DND-41 (cell line): Measurements from ENCODE around the gene GFPT1.

Experiments
- EZH2 ChIP-seq: IDR thresholded peaks from 3 replicates; pipeline ENCODE4 v1.6.1; 2012; ENCODE audit warnings: borderline replicate concordance, low read depth, mild to moderate bottlenecking, moderate library complexity, low read length, inconsistent platforms; ENCODE audit not compliant: severe bottlenecking
- TF ChIP-seq, protein P1 (sequence below): IDR thresholded peaks from 2 replicates; pipeline ENCODE4 v1.5.1; 2012; ENCODE audit warnings: borderline replicate concordance, low read length, moderate library complexity, mild to moderate bottlenecking; ENCODE audit not compliant: poor library complexity, severe bottlenecking; ENCODE audit errors: extremely low read depth

DNA sequence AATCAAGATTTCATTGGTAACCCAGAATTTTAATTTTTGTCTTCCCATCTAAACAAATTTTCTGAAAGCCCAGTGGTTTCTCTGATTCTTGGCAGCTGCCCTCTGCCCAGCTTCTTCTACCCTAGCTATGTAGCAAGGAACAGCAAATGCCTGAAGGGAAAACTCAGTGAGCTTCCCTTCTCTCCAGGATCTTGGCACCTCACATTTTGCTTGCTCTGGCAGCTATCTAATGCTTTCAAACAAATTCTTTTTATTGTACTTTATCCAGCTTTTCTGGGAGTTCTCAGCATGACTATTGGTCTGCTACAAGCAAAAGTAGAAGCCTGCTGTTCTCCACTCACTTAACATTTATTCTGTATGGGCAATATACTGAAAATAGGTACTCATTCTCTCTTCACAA, 18.3 kb upstream of the GFPT1 start:
- TF ChIP-seq, protein P1, sequence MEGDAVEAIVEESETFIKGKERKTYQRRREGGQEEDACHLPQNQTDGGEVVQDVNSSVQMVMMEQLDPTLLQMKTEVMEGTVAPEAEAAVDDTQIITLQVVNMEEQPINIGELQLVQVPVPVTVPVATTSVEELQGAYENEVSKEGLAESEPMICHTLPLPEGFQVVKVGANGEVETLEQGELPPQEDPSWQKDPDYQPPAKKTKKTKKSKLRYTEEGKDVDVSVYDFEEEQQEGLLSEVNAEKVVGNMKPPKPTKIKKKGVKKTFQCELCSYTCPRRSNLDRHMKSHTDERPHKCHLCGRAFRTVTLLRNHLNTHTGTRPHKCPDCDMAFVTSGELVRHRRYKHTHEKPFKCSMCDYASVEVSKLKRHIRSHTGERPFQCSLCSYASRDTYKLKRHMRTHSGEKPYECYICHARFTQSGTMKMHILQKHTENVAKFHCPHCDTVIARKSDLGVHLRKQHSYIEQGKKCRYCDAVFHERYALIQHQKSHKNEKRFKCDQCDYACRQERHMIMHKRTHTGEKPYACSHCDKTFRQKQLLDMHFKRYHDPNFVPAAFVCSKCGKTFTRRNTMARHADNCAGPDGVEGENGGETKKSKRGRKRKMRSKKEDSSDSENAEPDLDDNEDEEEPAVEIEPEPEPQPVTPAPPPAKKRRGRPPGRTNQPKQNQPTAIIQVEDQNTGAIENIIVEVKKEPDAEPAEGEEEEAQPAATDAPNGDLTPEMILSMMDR = no peak
- no peak for TF ChIP-seq EZH2
